Measurements from ENCODE around the gene CASTOR2. TPM values are rescaled to one million over a fixed set of nuclear protein-coding genes. Genes with fewer than 3 reads are reported as not detected.
"Not testable (repeated sequence)": the region's sequence is repeated elsewhere in the genome, so short reads cannot be mapped to it uniquely, and the experiment has no call there.

Gene CASTOR2
- total RNA-seq, result 40.8 to 44.5 TPM (median 41.8 TPM) in 3 replicates

GRCh38 chr7:74964511-74965119 lies at the start of gene CASTOR2:
TSS of gene CASTOR2 (plus strand) at chr7:74964705. CDS start at chr7:74964986, 281 bp downstream.
- not testable (repeated sequence) for H3K36me3 Mint-ChIP-seq; H3K27me3 Mint-ChIP-seq (ENCODE audit: low read depth); H3K9me3 Mint-ChIP-seq; H3K27ac Mint-ChIP-seq; H3K4me1 Mint-ChIP-seq
- H3K4me3 Mint-ChIP-seq, result peak within 1 kb of the TSS; percentile 61
- peak; percentile 54 to 76 for DNase-seq (ENCODE audit: low spot score in 2 of 2, unreplicated experiment in 2 of 2)

DNA sequence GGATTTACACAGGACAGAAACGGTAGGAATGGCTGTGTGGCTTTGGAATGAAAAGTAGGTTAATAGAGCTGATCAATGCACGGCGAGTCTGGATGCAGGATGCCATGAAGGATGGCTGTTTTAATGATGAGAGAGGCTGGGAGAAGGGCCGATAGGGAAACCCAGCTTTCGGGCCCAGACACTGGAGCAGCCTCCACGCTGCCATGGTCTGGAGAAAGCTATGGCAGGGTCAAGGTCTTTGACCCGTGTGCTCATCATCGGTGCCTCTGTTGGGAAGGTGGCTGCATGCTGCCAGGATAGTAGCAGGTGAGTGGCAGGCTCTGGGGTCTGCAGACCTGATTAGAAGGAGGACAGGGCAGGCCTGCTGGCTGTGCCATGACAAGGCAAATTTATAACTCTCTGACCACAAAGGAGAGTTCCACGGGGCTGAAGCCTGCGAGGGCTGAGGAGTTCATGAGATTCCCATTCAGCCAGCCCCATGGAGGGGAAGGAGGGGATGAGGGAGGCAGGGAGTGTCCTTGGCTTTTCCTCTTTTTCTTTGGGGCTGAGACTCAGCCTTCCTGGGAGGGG lies 42.1 kb upstream of the CASTOR2 start:
- not testable (repeated sequence) for H3K27me3 Mint-ChIP-seq (ENCODE audit: low read depth); H3K27ac Mint-ChIP-seq; H3K4me1 Mint-ChIP-seq; H3K36me3 Mint-ChIP-seq; H3K4me3 Mint-ChIP-seq; H3K9me3 Mint-ChIP-seq; DNase-seq (ENCODE audit: low spot score in 2 of 2, unreplicated experiment in 2 of 2)

DNA sequence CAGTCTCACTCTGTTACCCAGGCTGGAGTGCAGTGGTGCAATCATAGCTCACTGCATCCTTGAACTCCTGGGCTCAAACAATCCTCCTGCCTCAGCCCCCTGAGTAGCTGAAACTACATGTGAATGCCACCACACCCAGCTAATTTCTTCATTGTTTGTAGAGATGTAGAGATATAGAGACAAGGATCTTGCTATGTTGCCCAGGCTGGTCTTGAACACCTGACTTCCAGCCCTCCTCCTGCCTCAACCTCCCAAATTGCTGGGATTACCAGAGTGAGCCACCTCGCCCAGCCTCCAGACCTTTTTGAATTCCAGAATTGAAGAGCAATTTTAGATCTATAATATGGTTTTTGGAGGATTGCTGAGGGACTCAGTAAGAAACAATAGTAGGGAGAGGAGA lies 40.9 kb upstream of the CASTOR2 start:
- not testable (repeated sequence) for H3K36me3 Mint-ChIP-seq; H3K4me3 Mint-ChIP-seq; H3K9me3 Mint-ChIP-seq; DNase-seq (ENCODE audit: low spot score in 2 of 2, unreplicated experiment in 2 of 2); H3K27ac Mint-ChIP-seq; H3K4me1 Mint-ChIP-seq; H3K27me3 Mint-ChIP-seq (ENCODE audit: low read depth)

- H3K4me3 Mint-ChIP-seq; DNase-seq (ENCODE audit: low spot score in 2 of 2, unreplicated experiment in 2 of 2); H3K36me3 Mint-ChIP-seq: not testable (repeated sequence)
Measured at GRCh38 chr7:74926968-74927367, 37.5 kb upstream of the CASTOR2 start.

GRCh38 chr7:74931563-74932328 lies 32.8 kb upstream of the CASTOR2 start:
- H3K9me3 Mint-ChIP-seq; H3K36me3 Mint-ChIP-seq; H3K4me1 Mint-ChIP-seq; DNase-seq (ENCODE audit: low spot score in 2 of 2, unreplicated experiment in 2 of 2); H3K27ac Mint-ChIP-seq; H3K4me3 Mint-ChIP-seq; H3K27me3 Mint-ChIP-seq (ENCODE audit: low read depth): not testable (repeated sequence)

More at GRCh38 chr7:74926968-74927367, 37.5 kb upstream of the CASTOR2 start:
- not testable (repeated sequence) for H3K9me3 Mint-ChIP-seq; H3K27me3 Mint-ChIP-seq (ENCODE audit: low read depth); H3K27ac Mint-ChIP-seq; H3K4me1 Mint-ChIP-seq

DNA sequence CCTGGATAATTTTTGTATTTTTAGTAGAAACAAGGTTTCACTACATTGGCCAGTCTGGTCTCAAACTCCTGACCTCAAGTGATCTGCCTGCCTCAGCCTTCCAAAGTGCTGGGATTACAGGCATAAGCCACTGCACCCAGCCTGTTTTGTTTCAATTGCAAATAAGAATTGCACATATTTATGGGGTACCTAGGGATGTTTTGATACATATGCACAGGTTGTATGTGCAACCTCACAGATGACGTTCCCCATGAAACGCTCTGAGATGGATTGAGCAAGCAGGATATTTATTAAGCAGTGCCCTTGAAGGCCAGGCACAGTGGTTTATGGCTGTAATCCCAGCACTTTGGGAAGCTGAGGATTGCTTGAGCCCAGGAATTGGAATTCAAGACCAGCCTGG lies 25.1 kb upstream of the CASTOR2 start:
- H3K4me1 Mint-ChIP-seq; DNase-seq (ENCODE audit: low spot score in 2 of 2, unreplicated experiment in 2 of 2); H3K4me3 Mint-ChIP-seq; H3K36me3 Mint-ChIP-seq; H3K27ac Mint-ChIP-seq; H3K27me3 Mint-ChIP-seq (ENCODE audit: low read depth); H3K9me3 Mint-ChIP-seq: not testable (repeated sequence)

- not testable (repeated sequence) for H3K4me3 Mint-ChIP-seq, H3K9me3 Mint-ChIP-seq, H3K36me3 Mint-ChIP-seq
Measured at GRCh38 chr7:74941302-74942069, 23.0 kb upstream of the CASTOR2 start.

DNA sequence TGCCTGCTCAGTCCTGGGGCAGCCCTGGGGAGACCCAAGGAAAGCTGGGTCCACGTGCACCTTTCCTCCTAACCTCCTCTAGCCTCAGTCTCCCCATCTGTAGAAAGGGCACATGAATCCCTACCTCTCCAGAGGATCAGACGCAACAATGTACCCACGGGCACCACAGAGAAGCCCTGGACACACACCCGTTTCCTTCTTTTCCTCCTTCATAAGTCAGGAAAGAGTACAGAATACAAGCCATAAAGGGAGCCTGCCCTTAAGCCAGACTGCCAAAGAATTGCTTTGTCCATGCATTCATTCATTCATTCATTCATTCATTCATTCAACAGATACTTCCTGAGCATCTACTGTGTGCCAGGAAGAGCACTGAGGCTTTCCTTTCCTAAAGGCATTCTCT lies 20.6 kb upstream of the CASTOR2 start:
- not testable (repeated sequence) for H3K4me3 Mint-ChIP-seq; DNase-seq (ENCODE audit: low spot score in 2 of 2, unreplicated experiment in 2 of 2); H3K27me3 Mint-ChIP-seq (ENCODE audit: low read depth); H3K27ac Mint-ChIP-seq; H3K4me1 Mint-ChIP-seq; H3K9me3 Mint-ChIP-seq; H3K36me3 Mint-ChIP-seq

More at GRCh38 chr7:74941302-74942069, 23.0 kb upstream of the CASTOR2 start:
- not testable (repeated sequence) for H3K4me1 Mint-ChIP-seq; DNase-seq (ENCODE audit: low spot score in 2 of 2, unreplicated experiment in 2 of 2); H3K27ac Mint-ChIP-seq; H3K27me3 Mint-ChIP-seq (ENCODE audit: low read depth)

DNA sequence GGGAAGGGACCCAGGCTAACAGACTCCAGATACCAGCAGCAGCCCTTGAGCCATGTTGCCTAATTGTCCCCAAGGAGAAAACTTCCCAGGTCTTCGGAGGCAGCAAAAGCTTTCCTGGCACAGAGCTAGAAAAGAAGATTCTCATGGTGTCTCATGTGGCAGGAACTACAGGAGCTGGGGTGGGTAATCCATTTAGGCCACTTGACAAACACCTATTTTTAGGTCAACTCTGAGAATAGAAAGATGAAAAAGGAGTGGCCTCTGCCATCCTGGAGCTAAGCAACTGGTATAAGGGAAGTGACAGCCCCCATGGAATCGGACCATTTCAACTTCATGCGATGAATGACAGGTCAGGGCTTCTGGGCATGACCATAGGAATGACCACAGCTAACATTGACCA lies 16.8 kb upstream of the CASTOR2 start:
- not testable (repeated sequence) for H3K36me3 Mint-ChIP-seq; H3K9me3 Mint-ChIP-seq; H3K27ac Mint-ChIP-seq; H3K4me3 Mint-ChIP-seq; DNase-seq (ENCODE audit: low spot score in 2 of 2, unreplicated experiment in 2 of 2); H3K4me1 Mint-ChIP-seq; H3K27me3 Mint-ChIP-seq (ENCODE audit: low read depth)

DNA sequence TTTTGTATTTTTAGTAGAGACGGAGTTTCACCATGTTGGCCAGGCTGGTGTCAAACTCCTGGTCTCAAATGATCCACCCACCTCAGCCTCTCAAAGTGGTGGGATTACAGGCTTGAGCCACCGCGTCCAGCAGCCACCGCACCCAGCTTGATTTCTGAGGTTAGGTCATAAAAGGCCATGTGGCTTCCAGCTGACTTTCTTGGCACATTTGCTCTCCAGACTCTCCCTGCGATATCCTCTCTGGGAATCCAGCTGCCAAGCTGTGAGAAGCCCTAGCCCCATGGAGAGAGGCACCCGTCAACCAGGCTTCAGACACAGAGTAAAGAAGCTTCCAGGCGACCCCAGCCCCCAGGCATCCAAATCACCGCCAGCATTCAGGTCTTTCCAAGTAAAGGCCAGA lies 10.7 kb upstream of the CASTOR2 start:
- not testable (repeated sequence) for H3K4me3 Mint-ChIP-seq; H3K27me3 Mint-ChIP-seq (ENCODE audit: low read depth); H3K27ac Mint-ChIP-seq; H3K9me3 Mint-ChIP-seq; DNase-seq (ENCODE audit: low spot score in 2 of 2, unreplicated experiment in 2 of 2); H3K4me1 Mint-ChIP-seq; H3K36me3 Mint-ChIP-seq

- DNase-seq (ENCODE audit: low spot score in 2 of 2, unreplicated experiment in 2 of 2); H3K4me3 Mint-ChIP-seq; H3K4me1 Mint-ChIP-seq; H3K27me3 Mint-ChIP-seq (ENCODE audit: low read depth); H3K9me3 Mint-ChIP-seq; H3K27ac Mint-ChIP-seq; H3K36me3 Mint-ChIP-seq: not testable (repeated sequence)
Measured at GRCh38 chr7:74958328-74958727, 6.2 kb upstream of the CASTOR2 start.

DNA sequence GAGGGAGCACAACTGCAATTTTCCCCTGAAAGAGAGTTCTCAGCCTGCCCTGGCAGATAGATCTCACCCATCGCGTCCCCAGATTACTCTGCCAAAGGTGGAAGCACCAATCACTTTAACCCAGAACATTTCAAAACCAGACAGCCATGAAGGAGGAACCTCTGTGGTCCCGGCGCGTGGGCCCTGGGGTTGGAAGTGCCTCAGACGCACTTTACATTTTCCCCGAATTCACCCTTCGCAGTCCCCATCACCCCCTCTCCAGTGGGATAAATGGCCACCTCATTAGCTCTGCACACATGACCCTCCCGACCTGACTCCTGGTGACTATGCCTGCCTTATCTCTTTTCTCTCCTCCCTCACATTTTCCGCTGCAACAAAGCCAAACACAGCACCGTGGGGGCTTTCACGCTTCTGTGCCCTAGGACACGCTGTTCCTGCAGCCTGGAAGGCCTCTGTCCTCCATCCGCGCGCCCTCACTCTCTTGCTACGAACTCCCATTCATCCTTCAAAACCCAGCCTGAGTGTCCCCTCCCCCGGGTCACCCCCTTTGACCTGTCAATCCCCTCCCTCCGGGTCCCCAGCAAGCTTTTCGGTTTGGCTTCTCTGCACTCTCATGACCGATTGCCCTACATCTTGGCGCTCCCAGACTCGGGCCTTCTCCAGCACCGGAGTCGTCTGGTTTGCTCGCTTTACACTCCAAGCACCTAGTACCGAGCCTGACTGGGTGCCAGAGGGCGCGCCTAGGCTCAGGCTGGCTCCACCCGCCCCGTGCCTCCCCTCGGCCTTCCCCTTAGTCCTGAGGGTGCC lies 598 bp upstream of the CASTOR2 start:
- not testable (repeated sequence) for H3K27me3 Mint-ChIP-seq (ENCODE audit: low read depth); DNase-seq (ENCODE audit: low spot score in 2 of 2, unreplicated experiment in 2 of 2); H3K4me1 Mint-ChIP-seq; H3K27ac Mint-ChIP-seq; H3K36me3 Mint-ChIP-seq; H3K9me3 Mint-ChIP-seq
- H3K4me3 Mint-ChIP-seq, result peak overlapping the region; percentile 61

- not testable (repeated sequence) for H3K9me3 Mint-ChIP-seq; DNase-seq (ENCODE audit: low spot score in 2 of 2, unreplicated experiment in 2 of 2); H3K4me3 Mint-ChIP-seq; H3K4me1 Mint-ChIP-seq; H3K27ac Mint-ChIP-seq; H3K27me3 Mint-ChIP-seq (ENCODE audit: low read depth); H3K36me3 Mint-ChIP-seq
Measured at GRCh38 chr7:74966208-74966854, 1.8 kb downstream of the CASTOR2 start.
